ENCODE measurements around the gene NTMT1.
A peak's percentile ranks its signal among the peaks of the same experiment; 100 is the strongest.

NTMT1 gene

DNA sequence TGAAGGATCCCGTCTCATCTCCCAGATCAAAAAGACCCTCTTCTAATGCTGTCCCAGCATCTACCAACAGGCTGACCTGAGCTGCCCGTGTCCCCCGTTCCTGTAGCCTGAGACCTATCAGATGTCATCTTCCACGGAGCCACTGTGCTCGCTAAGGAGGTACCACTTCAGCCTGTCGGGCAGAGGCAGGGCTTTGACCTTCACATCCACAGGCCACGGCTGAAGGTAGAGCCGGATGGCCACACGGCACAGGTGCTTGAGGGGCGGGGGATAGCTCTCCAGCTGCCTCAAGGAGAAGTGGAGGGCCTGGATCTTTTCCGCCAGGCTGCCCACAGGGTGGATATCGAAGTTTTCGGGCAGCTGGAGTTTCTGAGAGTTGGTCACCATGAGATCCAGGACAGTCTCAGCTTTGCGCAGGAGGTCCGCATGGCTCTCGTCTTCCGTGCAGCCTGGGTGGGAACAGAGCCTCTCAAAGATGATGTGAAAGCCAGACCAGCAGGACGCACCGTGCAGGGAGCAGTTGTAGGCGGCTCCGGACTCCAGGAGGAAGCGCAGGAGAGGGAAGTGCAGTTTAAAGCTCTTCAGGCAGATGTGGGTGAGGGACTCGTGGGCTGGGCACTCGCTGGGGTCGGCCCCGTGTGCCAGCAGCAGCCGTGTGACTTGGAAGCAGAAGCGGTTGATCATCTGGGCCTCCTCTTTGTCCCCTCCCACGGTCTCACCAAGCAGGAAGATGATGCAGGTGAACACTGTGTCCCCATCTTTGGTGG lies 11.9 kb downstream of the NTMT1 start:
- DNase-seq = no peak

DNA sequence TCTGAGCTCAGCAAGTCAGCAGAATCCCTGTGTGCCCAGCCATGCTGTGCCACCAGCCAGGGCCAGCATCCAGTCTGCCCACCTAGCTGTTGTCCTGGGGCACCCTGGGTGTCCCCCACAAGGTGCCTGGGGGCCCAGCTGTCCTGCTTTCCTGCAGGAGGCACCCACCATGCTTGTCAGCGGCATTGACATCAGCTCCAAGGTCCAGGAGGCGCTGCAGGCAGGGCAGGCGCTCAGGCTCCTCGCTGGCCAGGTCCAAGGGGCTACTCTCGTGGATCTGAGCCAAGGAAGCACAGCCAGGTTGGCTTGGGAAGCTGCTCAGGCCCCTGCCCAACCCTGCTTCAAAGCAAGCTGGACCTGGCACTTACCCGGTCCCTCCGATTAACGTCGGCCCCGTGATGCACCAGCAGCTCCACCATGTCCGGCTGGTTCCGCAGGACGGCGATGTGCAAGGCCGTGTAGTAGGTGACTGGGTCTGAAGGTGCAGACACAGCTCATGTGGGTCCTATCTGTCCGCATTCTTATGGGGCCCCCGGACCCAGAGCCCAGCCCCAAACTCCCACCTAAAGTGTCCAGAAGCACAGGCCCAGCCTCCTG lies 13.2 kb downstream of the NTMT1 start:
- no peak for DNase-seq

- no peak for DNase-seq
Observed at GRCh38 chr9:129639756-129640085, 13.8 kb downstream of the NTMT1 start.

DNA sequence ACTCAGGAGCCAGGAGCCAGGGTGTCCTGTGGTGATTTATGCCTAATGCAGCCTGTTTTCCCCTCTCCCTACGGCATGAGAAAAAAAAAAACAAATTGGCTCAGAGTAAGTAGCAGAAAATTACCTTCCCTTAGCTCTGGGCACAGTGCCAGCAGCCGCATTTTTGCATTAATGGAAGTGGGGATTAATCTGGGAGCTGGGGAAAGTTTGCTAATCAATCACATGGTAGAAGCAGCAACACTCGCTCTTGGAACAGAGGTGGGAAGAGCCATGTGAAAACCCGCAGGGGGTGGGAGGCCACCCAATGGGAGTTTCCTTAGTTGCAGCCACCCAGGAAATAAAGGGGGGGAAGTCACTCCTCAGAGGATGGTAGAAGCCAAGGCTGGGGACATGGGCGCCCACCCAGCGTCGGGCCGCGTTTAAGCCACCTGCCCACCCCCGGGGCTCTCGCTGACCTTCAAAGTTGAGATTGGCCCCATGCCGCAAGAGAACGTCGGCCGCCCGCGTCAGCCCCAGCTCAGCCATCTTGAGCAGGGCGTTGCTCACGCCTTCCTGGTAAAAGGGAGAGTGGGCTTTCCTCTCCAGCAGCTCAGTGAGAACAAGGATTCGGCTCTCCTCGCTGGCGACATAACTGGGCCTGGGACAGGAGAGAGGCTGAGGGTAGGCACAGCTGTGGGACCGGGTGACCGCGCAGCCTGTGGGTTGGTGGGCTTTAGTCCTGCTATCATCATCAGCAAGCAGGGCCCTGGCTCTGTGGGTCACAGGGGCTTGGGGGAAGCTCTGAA lies 14.3 kb downstream of the NTMT1 start:
- no peak for DNase-seq

- no peak for DNase-seq
Observed at GRCh38 chr9:129640871-129641749, 15.1 kb downstream of the NTMT1 start.

- peak; percentile 95 for DNase-seq
Observed at GRCh38 chr9:129641750-129642585, 16.0 kb downstream of the NTMT1 start, which contains the start of gene ASB6. ASB6 (minus strand) TSS chr9:129642151; CDS start chr9:129641999, 152 bp downstream.

DNA sequence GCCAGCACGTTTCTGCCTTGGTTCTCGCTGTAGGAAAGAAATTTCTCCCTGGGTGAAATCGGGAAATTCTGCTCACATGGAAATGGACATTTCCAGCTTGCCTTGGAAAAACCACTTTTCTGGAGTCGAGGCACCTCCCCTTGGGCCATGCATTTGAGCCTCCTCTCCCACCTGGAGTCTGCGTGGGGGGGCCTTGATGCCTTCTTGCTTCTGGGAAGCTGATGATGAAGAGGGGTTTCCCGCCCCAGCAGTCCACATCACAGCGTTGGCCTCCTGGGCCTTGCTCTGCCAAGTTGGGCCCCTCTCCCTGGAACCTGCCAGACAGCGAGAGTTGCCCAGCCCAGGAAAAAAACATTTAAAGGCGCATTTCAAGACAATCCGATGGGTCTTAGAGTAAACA lies 17.7 kb downstream of the NTMT1 start:
- DNase-seq = no peak

- no peak for DNase-seq
Observed at GRCh38 chr9:129644365-129644764, 18.4 kb downstream of the NTMT1 start.

- DNase-seq = no peak
Observed at GRCh38 chr9:129644902-129645301, 18.9 kb downstream of the NTMT1 start.

GRCh38 chr9:129646252-129646651 lies 20.3 kb downstream of the NTMT1 start:
- DNase-seq = no peak

GRCh38 chr9:129646654-129647053 lies 20.7 kb downstream of the NTMT1 start:
- DNase-seq = no peak

DNA sequence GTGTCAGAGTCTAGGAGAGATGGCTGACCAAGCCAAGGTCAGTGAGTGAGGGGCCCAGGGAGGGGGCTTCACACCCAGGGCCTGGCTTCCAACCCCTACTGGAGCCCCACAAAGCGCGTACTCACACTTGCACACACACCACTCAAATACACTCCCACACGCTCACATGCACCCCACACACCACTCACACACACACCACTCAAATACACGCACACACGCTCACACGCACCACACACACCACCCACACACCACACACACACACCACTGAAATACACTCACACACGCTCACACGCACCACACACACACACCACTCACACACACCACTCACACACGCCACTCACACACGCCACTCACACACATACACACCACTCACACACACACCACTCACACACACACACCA lies 21.7 kb downstream of the NTMT1 start:
- no peak for DNase-seq

GRCh38 chr9:129648092-129648763 lies 22.3 kb downstream of the NTMT1 start:
- DNase-seq = no peak

- no peak for DNase-seq
Observed at GRCh38 chr9:129648764-129649115, 22.8 kb downstream of the NTMT1 start.

DNA sequence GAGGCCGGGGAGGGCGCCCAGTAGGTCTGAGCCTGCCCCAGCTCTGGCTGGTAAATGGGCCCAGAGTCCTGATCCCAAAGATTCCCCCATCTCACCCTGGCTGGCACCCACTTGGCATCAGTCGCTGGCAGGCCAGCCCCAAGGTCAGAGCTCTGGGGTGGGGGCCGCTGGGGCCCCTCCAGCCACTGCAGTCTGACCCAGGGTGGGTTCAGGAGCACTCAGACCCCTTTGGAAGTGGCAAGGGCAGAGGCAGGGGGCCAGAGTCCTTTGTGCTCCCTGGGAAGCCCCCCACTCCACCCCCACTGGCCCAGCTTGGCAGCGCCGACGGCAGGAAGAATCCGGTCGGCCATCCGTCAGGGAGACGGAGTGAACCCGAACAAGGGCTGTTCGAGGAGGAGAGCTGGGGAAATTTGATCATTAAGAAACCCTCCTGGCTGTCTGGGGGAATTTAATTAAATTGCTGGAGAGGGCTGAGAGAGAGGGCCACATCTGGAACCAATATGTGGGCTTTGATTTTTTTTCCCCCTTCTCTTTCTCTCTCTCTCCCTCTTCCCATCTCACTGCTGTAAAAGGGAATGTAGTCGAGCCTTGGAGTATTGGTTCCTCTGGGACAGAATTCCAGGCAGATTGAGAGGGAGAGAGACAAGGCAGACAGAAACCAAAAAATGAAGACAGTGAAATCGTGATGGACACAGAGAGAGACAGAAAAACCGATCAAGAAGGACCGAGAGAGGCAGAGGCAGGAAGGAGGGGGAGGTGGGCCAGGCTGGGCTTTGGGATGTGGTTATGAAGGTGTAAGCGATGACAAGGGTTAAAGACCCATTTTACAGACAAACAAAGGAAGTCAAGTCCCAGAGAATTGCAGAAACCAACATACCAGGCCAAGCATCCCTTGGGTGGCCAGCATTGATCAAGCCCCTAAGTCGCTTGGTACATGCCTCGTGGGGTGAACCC lies 24.0 kb downstream of the NTMT1 start:
- no peak for DNase-seq

DNA sequence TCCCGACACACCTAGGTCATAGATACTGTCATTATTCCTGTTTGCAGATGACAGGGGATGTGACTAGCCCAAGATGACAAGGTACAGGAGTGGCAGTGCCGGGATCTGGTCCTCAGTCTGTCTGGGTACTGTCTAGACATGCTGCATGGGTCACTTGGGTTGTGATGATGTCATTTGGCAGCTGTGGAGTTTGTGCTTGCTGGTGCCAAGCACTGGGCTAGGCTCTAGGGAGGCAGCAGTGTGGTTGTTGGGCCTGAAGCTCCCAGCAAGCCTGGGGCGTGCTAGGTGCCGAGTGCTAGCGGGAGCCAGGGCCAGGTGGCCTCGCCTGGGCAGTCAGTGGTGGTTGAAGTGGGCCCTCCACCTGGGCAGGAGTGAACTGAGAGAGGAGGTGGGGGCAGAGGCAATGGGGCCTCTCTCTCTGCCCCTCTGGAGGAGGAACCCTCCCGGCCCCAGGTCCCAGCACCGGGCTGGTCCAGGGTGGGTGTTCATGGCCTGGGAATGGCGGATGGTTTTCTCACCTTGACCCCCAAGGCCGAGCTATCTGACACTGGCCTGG lies 24.8 kb downstream of the NTMT1 start:
- no peak for DNase-seq

GRCh38 chr9:129653823-129654553 lies 28.0 kb downstream of the NTMT1 start:
- no peak for DNase-seq

- DNase-seq = no peak
Observed at GRCh38 chr9:129654554-129655040, 28.6 kb downstream of the NTMT1 start.

DNA sequence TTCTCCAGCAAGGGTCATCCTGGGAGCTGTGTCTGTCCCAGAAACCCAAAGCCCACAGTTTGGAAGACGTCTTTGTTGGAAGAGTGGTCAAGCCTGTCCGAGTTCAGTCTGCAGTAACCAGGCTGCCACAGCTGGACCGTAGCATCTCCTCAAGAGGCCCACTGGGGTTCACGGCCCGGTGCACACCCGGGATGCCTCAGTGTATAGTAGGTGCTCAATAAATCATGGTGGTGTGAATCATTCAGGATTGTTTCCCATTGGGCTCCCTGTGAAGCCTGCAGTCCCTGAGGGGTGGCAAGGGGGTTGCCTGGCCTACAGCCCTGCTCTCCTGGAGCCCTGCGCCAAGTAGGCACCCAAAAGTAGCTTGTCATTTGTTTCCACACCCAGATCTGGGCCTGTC lies 29.2 kb downstream of the NTMT1 start:
- no peak for DNase-seq

Measured in HCEC 1CT (cell line).